GM10266 (cell line): ENCODE results near the gene THSD1.

Experiments used
- DNase-seq: peaks from one replicate; pipeline ENCODE4 v3.0.0; 2012; ENCODE audit errors: extremely low spot score
- TF ChIP-seq, protein P1 (sequence below): IDR thresholded peaks from 2 replicates; pipeline ENCODE4 v1.5.1; 2012; ENCODE audit warnings: mild to moderate bottlenecking, low read depth; ENCODE audit not compliant: control insufficient read depth, insufficient read depth; ENCODE audit errors: missing control alignments

The THSD1 gene

GRCh38 chr13:52450793-52451116 is 44.8 kb upstream of the THSD1 start:
- TF ChIP-seq, protein P1, sequence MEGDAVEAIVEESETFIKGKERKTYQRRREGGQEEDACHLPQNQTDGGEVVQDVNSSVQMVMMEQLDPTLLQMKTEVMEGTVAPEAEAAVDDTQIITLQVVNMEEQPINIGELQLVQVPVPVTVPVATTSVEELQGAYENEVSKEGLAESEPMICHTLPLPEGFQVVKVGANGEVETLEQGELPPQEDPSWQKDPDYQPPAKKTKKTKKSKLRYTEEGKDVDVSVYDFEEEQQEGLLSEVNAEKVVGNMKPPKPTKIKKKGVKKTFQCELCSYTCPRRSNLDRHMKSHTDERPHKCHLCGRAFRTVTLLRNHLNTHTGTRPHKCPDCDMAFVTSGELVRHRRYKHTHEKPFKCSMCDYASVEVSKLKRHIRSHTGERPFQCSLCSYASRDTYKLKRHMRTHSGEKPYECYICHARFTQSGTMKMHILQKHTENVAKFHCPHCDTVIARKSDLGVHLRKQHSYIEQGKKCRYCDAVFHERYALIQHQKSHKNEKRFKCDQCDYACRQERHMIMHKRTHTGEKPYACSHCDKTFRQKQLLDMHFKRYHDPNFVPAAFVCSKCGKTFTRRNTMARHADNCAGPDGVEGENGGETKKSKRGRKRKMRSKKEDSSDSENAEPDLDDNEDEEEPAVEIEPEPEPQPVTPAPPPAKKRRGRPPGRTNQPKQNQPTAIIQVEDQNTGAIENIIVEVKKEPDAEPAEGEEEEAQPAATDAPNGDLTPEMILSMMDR, result no peak
- DNase-seq, result no peak

GRCh38 chr13:52450012-52450792 is 44.2 kb upstream of the THSD1 start, which contains the start of gene VPS36:
Gene VPS36, minus strand, starts transcription at chr13:52450634. Its CDS starts 40 bp downstream, at chr13:52450594.
- TF ChIP-seq, protein P1, result peak; percentile 99
- peak; percentile 95 for DNase-seq

DNA sequence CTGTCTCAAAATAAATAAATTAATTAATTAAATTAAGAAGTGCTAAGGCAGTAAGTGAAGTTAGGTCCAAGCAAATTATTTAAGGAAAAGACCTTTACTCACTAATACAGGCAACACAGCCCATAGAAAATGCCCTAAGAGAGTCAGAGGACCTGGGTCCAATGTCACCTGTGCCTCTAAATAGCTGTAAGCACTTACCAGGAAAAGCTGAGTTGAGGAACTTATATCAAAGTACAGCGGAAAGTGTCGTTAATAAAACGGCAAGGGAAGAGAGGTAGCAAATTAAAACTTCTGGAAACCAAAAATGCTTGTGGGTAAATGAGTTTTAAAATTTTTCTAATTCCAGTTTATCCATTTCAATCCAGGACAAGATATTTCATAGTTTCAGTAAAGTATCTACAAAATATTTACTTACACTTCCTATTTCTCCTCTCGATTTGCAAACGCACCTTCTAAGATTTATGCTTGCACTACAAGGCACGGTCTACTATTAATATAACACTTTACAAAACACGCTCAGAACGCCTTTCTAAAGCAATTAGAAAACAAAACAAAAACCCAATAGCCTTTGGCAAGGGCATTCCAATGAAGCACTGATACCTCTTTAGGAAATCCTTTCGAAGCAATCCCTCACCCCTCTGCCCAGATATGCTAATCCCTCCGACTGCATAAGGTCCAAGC is 43.5 kb upstream of the THSD1 start:
- DNase-seq, result no peak
- TF ChIP-seq, protein P1, result no peak

- TF ChIP-seq, protein P1, result no peak
- no peak for DNase-seq
Observed at GRCh38 chr13:52447815-52448552, 42.0 kb upstream of the THSD1 start.

- TF ChIP-seq, protein P1, result no peak
- DNase-seq, result no peak
Observed at GRCh38 chr13:52447354-52447753, 41.4 kb upstream of the THSD1 start.

DNA sequence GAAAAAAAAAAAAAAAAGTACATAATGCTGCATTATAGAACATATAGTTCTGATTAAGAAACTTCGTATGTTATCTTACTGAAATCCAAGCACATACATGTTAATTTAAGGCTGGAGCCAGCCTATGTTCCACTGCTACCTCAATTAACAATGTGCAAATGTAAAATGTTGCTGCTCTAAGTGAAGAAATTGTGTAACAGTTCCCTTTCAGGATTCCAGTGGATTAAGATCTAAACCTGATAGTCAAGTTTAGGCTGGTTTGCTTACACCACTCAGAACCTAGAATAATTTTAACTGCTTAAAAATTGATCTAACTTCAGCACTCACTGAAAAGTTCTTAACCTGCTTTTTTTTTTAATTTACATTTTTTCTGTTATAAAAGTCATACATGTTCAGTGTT is 40.3 kb upstream of the THSD1 start:
- TF ChIP-seq, protein P1, result no peak
- no peak for DNase-seq

- TF ChIP-seq, protein P1, result no peak
- no peak for DNase-seq
Observed at GRCh38 chr13:52432456-52432855, 26.5 kb upstream of the THSD1 start.
